GM12892 (cell line): ENCODE data around the gene EWSR1.

Experiments used
- POLR2A ChIP-seq: IDR thresholded peaks from 2 replicates; pipeline ENCODE4 v1.6.1; 2011; ENCODE audit warnings: low read depth, low read length, control low read depth
- POLR2AphosphoS5 ChIP-seq: IDR thresholded peaks from 2 replicates; pipeline ENCODE4 v1.6.1; 2011; ENCODE audit warnings: low read depth, low read length, control low read depth

- TF ChIP-seq POLR2A, result no peak
- no peak for TF ChIP-seq POLR2AphosphoS5
Measured at GRCh38 chr22:29319072-29319471, 51.0 kb downstream of the EWSR1 start.
